Measurements from ENCODE around the gene GSTM1.

GSTM1 gene

GRCh38 chr1:109719337-109719837 lies 31.8 kb downstream of the GSTM1 start:
- Histone ChIP-seq H3K9me3 (ENCODE audit: insufficient read depth, low read depth, low read length) (no peaks in the 10 kb centered on the region), H3K4me3 (ENCODE audit: low read length) (no peak overlapping the region), H3K36me3 (ENCODE audit: insufficient read depth, low read length) (no peaks in the 10 kb centered on the region), H3K27ac (ENCODE audit: low read depth, low read length) (no peak overlapping the region), H3K4me1 (ENCODE audit: insufficient read depth, low read length) (no peaks in the 10 kb centered on the region), H3K9ac (ENCODE audit: low read depth, low read length) (no peak overlapping the region), H3K27me3 (ENCODE audit: insufficient read depth, low read length) (no peaks in the 10 kb centered on the region)
- WGBS: 91% methylated on average over 5 of the region's 5 CpGs

GRCh38 chr1:109721042-109721441 lies 33.4 kb downstream of the GSTM1 start:
- WGBS: 84% methylated on average over 4 of the region's 5 CpGs
- H3K27me3 ChIP-seq (ENCODE audit: insufficient read depth, low read length): no peaks in the 10 kb centered on the region
- H3K9ac ChIP-seq (ENCODE audit: low read depth, low read length): no peak overlapping the region
- H3K27ac ChIP-seq (ENCODE audit: low read depth, low read length): no peak overlapping the region
- no peaks in the 10 kb centered on the region for H3K9me3 ChIP-seq (ENCODE audit: insufficient read depth, low read depth, low read length)
- H3K4me3 ChIP-seq (ENCODE audit: low read length): no peak overlapping the region
- H3K36me3 ChIP-seq (ENCODE audit: insufficient read depth, low read length): no peaks in the 10 kb centered on the region
- H3K4me1 ChIP-seq (ENCODE audit: insufficient read depth, low read length): no peaks in the 10 kb centered on the region

DNA sequence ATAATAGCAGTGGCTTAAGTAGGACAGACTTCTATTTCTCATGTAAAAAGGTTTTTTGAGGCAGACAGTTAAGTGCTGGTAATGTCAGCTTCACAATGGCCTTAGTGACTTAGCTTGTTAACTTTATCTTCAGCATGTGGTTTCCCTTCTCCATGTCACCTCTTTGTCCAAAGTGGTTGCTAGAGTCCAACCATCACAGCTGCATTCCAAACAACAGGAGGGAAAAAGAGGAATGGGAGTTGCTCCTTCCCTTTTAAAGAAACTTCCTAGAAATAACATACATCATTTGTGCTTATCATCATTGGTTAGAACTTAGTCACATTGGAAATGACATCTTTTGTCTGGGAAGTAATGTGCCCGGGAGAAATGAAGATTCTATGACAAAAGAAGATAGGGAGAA lies 34.4 kb downstream of the GSTM1 start:
- Histone ChIP-seq H3K9ac (ENCODE audit: low read depth, low read length) (no peak overlapping the region), H3K4me3 (ENCODE audit: low read length) (no peak overlapping the region), H3K36me3 (ENCODE audit: insufficient read depth, low read length) (no peaks in the 10 kb centered on the region), H3K4me1 (ENCODE audit: insufficient read depth, low read length) (no peaks in the 10 kb centered on the region), H3K27ac (ENCODE audit: low read depth, low read length) (no peak overlapping the region), H3K27me3 (ENCODE audit: insufficient read depth, low read length) (no peaks in the 10 kb centered on the region), H3K9me3 (ENCODE audit: insufficient read depth, low read depth, low read length) (0 out of 2 replicates have a peak, but pooled peaks cover 8% of the 10 kb centered on the region)
- 95% methylated on average over 1 of the region's 1 CpG for WGBS

- Histone ChIP-seq H3K4me3 (ENCODE audit: low read length) (no peak overlapping the region), H3K9ac (ENCODE audit: low read depth, low read length) (no peak overlapping the region), H3K27ac (ENCODE audit: low read depth, low read length) (no peak overlapping the region), H3K4me1 (ENCODE audit: insufficient read depth, low read length) (no peaks in the 10 kb centered on the region), H3K36me3 (ENCODE audit: insufficient read depth, low read length) (no peaks in the 10 kb centered on the region), H3K9me3 (ENCODE audit: insufficient read depth, low read depth, low read length) (0 out of 2 replicates have a peak, but pooled peaks cover 13% of the 10 kb centered on the region), H3K27me3 (ENCODE audit: insufficient read depth, low read length) (no peaks in the 10 kb centered on the region)
- WGBS: 94% methylated on average over 5 of the region's 7 CpGs
Observed at GRCh38 chr1:109722908-109723691, 35.5 kb downstream of the GSTM1 start.

DNA sequence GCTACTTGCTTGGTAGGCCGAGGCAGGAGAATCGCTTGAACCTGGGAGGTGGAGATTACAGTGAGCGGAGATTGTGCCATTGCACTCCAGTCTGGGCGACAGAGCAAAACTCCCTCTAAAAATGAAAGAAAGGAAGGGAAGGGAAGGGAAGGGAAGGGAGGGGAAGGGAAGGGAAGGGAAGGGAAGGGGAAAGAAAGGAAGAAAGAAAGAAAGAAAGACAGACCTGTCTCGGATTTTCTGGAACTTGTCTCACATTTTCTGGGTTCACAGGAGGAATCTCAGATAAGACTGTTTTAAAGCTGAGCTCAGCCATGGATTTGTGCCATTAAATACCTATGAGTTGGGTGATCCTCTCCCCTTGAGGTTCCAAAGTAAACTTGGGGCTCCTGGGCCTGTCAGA lies 37.3 kb downstream of the GSTM1 start:
- Histone ChIP-seq H3K27me3 (ENCODE audit: insufficient read depth, low read length) (no peaks in the 10 kb centered on the region; the same call in 1 of the 2 replicates), H3K9me3 (ENCODE audit: insufficient read depth, low read depth, low read length) (0 out of 2 replicates have a peak, but pooled peaks cover 13% of the 10 kb centered on the region), H3K4me1 (ENCODE audit: insufficient read depth, low read length) (no peaks in the 10 kb centered on the region), H3K9ac (ENCODE audit: low read depth, low read length) (no peak overlapping the region), H3K27ac (ENCODE audit: low read depth, low read length) (no peak overlapping the region), H3K36me3 (ENCODE audit: insufficient read depth, low read length) (no peaks in the 10 kb centered on the region), H3K4me3 (ENCODE audit: low read length) (no peak overlapping the region)
- 90% methylated on average over 4 of the region's 5 CpGs for WGBS

- no peaks in the 10 kb centered on the region for H3K4me1 ChIP-seq (ENCODE audit: insufficient read depth, low read length)
- H3K9ac ChIP-seq (ENCODE audit: low read depth, low read length): no peak overlapping the region
- no peak overlapping the region for H3K27ac ChIP-seq (ENCODE audit: low read depth, low read length)
- no peaks in the 10 kb centered on the region for H3K36me3 ChIP-seq (ENCODE audit: insufficient read depth, low read length)
- H3K9me3 ChIP-seq (ENCODE audit: insufficient read depth, low read depth, low read length): 0 out of 2 replicates have a peak, but pooled peaks cover 13% of the 10 kb centered on the region
- WGBS: 93% methylated on average over 4 of the region's 4 CpGs
- no peaks in the 10 kb centered on the region; the same call in 1 of the 2 replicates for H3K27me3 ChIP-seq (ENCODE audit: insufficient read depth, low read length)
- H3K4me3 ChIP-seq (ENCODE audit: low read length): no peak overlapping the region
Observed at GRCh38 chr1:109725510-109725909, 37.9 kb downstream of the GSTM1 start.

GRCh38 chr1:109726007-109726406 lies 38.4 kb downstream of the GSTM1 start:
- Histone ChIP-seq H3K36me3 (ENCODE audit: insufficient read depth, low read length) (no peaks in the 10 kb centered on the region), H3K4me3 (ENCODE audit: low read length) (no peak overlapping the region), H3K9me3 (ENCODE audit: insufficient read depth, low read depth, low read length) (0 out of 2 replicates have a peak, but pooled peaks cover 13% of the 10 kb centered on the region), H3K27ac (ENCODE audit: low read depth, low read length) (no peak overlapping the region), H3K27me3 (ENCODE audit: insufficient read depth, low read length) (no peaks in the 10 kb centered on the region; the same call in 1 of the 2 replicates), H3K4me1 (ENCODE audit: insufficient read depth, low read length) (no peaks in the 10 kb centered on the region), H3K9ac (ENCODE audit: low read depth, low read length) (no peak overlapping the region)
- WGBS: 92% methylated on average over 1 of the region's 1 CpG

DNA sequence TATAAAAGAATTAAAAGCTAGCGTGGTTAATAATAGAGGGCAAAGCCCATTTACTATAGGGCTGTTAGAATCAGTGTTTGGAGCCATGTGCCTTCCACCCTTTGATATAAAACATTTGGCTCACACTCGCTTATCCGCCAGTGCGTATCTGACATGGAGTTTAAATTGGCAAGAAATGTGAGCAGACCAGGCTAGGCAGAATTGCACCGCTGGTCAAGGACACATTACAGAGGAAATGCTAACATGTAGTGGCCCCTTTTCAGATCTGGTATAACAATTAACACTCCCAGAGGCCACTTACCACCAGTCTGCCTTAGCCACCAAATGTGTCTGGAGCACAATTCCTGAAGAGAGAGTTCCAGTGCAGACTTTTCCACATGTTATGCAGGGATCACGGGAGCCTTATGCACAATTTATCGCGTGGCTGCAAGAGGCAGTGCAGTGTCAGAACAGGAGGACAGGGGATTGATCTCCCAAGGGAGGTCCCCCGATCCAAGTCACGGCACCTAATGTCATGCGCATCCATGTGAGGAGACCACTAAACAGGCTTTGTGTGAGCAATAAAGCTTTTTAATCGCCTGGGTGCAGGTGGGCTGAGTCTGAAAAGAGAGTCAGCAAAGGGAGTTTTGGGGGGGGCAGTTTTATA lies 39.2 kb downstream of the GSTM1 start:
- no peak overlapping the region for H3K4me3 ChIP-seq (ENCODE audit: low read length)
- no peak overlapping the region for H3K27ac ChIP-seq (ENCODE audit: low read depth, low read length)
- 0 out of 2 replicates have a peak, but pooled peaks cover 13% of the 10 kb centered on the region for H3K9me3 ChIP-seq (ENCODE audit: insufficient read depth, low read depth, low read length)
- H3K9ac ChIP-seq (ENCODE audit: low read depth, low read length): no peak overlapping the region
- WGBS: 93% methylated on average over 12 of the region's 12 CpGs
- no peaks in the 10 kb centered on the region for H3K4me1 ChIP-seq (ENCODE audit: insufficient read depth, low read length)
- no peaks in the 10 kb centered on the region for H3K36me3 ChIP-seq (ENCODE audit: insufficient read depth, low read length)
- no peaks in the 10 kb centered on the region; the same call in 1 of the 2 replicates for H3K27me3 ChIP-seq (ENCODE audit: insufficient read depth, low read length)

DNA sequence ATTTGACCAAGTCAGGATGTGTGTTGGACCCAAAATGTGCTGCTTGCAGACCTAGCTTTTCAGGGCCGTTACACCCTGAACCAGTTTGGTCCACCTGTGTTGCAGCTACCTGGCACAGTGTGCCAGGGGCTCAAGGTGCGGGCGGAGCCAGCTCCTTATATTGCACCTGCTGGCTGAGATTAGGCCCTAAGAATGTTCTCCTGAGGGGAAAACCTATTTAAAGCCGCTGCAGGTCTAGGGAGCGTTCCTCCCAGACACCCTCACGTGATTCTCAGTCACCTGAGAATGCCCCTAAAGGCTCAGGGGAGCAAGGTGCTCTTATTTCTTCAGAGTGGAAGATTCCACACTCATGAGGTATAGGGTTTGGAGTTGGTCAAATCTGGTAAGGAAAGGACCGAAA lies 41.3 kb downstream of the GSTM1 start:
- Histone ChIP-seq H3K4me3 (ENCODE audit: low read length) (no peak overlapping the region), H3K9ac (ENCODE audit: low read depth, low read length) (no peak overlapping the region), H3K9me3 (ENCODE audit: insufficient read depth, low read depth, low read length) (peaks cover 17% of the 10 kb centered on the region; the same call in 1 of the 2 replicates), H3K4me1 (ENCODE audit: insufficient read depth, low read length) (no peaks in the 10 kb centered on the region), H3K27ac (ENCODE audit: low read depth, low read length) (no peak overlapping the region), H3K36me3 (ENCODE audit: insufficient read depth, low read length) (no peaks in the 10 kb centered on the region), H3K27me3 (ENCODE audit: insufficient read depth, low read length) (no peaks in the 10 kb centered on the region; the same call in 1 of the 2 replicates)
- WGBS: 93% methylated on average over 6 of the region's 7 CpGs

DNA sequence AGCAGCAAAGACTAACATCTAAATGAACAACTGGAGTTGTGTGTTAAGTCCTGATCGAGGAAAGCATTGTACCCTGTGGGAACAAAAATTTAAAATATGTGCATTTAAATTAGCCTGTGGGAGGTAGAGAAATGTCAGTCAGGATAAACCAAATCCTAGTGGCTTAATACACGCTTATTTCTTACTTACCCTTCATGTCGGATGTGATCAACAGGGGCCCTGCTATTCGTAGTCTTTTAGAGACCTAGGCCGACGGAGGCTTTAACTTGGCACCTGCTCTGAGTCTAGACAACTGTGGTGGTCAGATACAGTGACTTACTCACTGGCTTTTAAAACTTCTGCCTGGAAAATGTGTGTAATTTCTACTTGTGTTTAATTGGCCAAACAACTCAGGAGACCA lies 43.0 kb downstream of the GSTM1 start:
- H3K27ac ChIP-seq (ENCODE audit: low read depth, low read length): no peak overlapping the region
- H3K27me3 ChIP-seq (ENCODE audit: insufficient read depth, low read length): no peaks in the 10 kb centered on the region; the same call in 1 of the 2 replicates
- H3K9me3 ChIP-seq (ENCODE audit: insufficient read depth, low read depth, low read length): peaks cover 20% of the 10 kb centered on the region; the same call in 1 of the 2 replicates
- no peaks in the 10 kb centered on the region for H3K36me3 ChIP-seq (ENCODE audit: insufficient read depth, low read length)
- WGBS: 77% methylated on average over 6 of the region's 6 CpGs
- H3K4me1 ChIP-seq (ENCODE audit: insufficient read depth, low read length): no peaks in the 10 kb centered on the region
- H3K9ac ChIP-seq (ENCODE audit: low read depth, low read length): no peak overlapping the region
- no peak overlapping the region for H3K4me3 ChIP-seq (ENCODE audit: low read length)

GRCh38 chr1:109732390-109732881 lies 44.8 kb downstream of the GSTM1 start:
- H3K27me3 ChIP-seq (ENCODE audit: insufficient read depth, low read length): peaks cover 6% of the 10 kb centered on the region
- no peak overlapping the region for H3K4me3 ChIP-seq (ENCODE audit: low read length)
- H3K9ac ChIP-seq (ENCODE audit: low read depth, low read length): no peak overlapping the region
- peaks cover 9% of the 10 kb centered on the region; the same call in 1 of the 2 replicates for H3K9me3 ChIP-seq (ENCODE audit: insufficient read depth, low read depth, low read length)
- 86% methylated on average over 3 of the region's 3 CpGs for WGBS
- H3K27ac ChIP-seq (ENCODE audit: low read depth, low read length): no peak overlapping the region
- H3K36me3 ChIP-seq (ENCODE audit: insufficient read depth, low read length): no peaks in the 10 kb centered on the region
- H3K4me1 ChIP-seq (ENCODE audit: insufficient read depth, low read length): no peaks in the 10 kb centered on the region
